ENCODE data around the gene WASF3.

GRCh38 chr13:26579580-26579979 is 22.1 kb downstream of the WASF3 start:
- TF ChIP-seq POLR2A (IDR thresholded peaks at IDR 0.05) (no peak), CTCF (IDR thresholded peaks at IDR 0.05) (no peak)
